Neural cell (in vitro differentiated cells): Measurements from ENCODE around the gene MAP2K1. TPM values are rescaled to one million over a fixed set of nuclear protein-coding genes. Genes with fewer than 3 reads are reported as not detected.

Experiments used
- H2AFZ ChIP-seq: fragments of 200-600, 300-800 bp; sonication (generic), shearing (Covaris generic); 2 replicates; pipeline ENCODE4 v1.6.0; 2014; ENCODE audit warnings: low read depth, mild to moderate bottlenecking, antibody characterized with exemption, low read length, moderate library complexity
- H3F3A ChIP-seq: fragments of 200-600 bp; shearing (Covaris generic); 2 replicates; pipeline ENCODE4 v1.6.1; 2016; ENCODE audit warnings: mild to moderate bottlenecking, moderate library complexity, mixed read lengths, antibody characterized with exemption, low read length; ENCODE audit not compliant: insufficient read depth, poor library complexity, severe bottlenecking
- H3K27ac ChIP-seq: fragments of 200-600, 300-800 bp; sonication (generic), shearing (Covaris generic); 2 replicates; pipeline ENCODE4 v1.5.1; 2014; ENCODE audit warnings: mild to moderate bottlenecking, low read length, moderate library complexity
- H3K27me3 ChIP-seq: fragments of 300-800, 200-600 bp; sonication (generic), shearing (Covaris generic); 2 replicates; pipeline ENCODE4 v1.6.0; 2014; ENCODE audit warnings: mild to moderate bottlenecking, low read depth, low read length, moderate library complexity; ENCODE audit not compliant: insufficient read depth
- H3K36me3 ChIP-seq: fragments of 300-800, 200-600 bp; sonication (generic), shearing (Covaris generic); 2 replicates; pipeline ENCODE4 v1.5.1; 2014; ENCODE audit warnings: mild to moderate bottlenecking, antibody characterized with exemption, low read length, moderate library complexity; ENCODE audit not compliant: insufficient read depth
- H3K4me2 ChIP-seq: fragments of 300-800, 200-600 bp; sonication (generic), shearing (Covaris generic); 2 replicates; pipeline ENCODE4 v1.6.0; 2014; ENCODE audit warnings: mild to moderate bottlenecking, low read length
- H3K4me3 ChIP-seq: fragments of 300-800, 200-600 bp; sonication (generic), shearing (Covaris generic); 2 replicates; pipeline ENCODE4 v1.5.1; 2014; ENCODE audit warnings: mild to moderate bottlenecking, low read length, moderate library complexity
- H3K79me2 ChIP-seq: fragments of 200-600 bp; shearing (Covaris generic); replicated peaks from 2 replicates; pipeline ENCODE4 v1.6.0; 2014; ENCODE audit warnings: mild to moderate bottlenecking, low read length, moderate library complexity; ENCODE audit not compliant: insufficient read depth
- H3K9ac ChIP-seq: fragments of 300-800, 200-600 bp; sonication (generic), shearing (Covaris generic); 2 replicates; pipeline ENCODE4 v1.6.1; 2016; ENCODE audit warnings: mild to moderate bottlenecking, low read length, mixed read lengths
- H3K9me2 ChIP-seq: fragments of 200-600 bp; shearing (Covaris generic); 2 replicates; pipeline ENCODE4 v1.6.1; 2016; ENCODE audit warnings: mild to moderate bottlenecking, low read length, mixed read lengths; ENCODE audit not compliant: insufficient read depth
- H3K9me3 ChIP-seq: fragments of 200-600, 300-800 bp; sonication (generic), shearing (Covaris generic); 2 replicates; pipeline ENCODE4 v1.6.1; 2016; ENCODE audit warnings: mild to moderate bottlenecking, mixed run types, low read length, moderate library complexity, mixed read lengths
- H4K20me1 ChIP-seq: fragments of 200-600 bp; shearing (Covaris generic); 2 replicates; pipeline ENCODE4 v1.6.1; 2016; ENCODE audit warnings: mild to moderate bottlenecking, mixed run types; ENCODE audit not compliant: insufficient read depth
- EP300 ChIP-seq: fragments of 450-650 bp; conservative IDR thresholded peaks from 2 replicates; pipeline ENCODE4 v1.6.1; 2014; ENCODE audit warnings: antibody characterized with exemption, mild to moderate bottlenecking, moderate library complexity; ENCODE audit not compliant: poor library complexity, severe bottlenecking
- EZH2 ChIP-seq: fragments of 200-600, 300-800 bp; shearing (Covaris generic), sonication (generic); IDR thresholded peaks from 2 replicates; pipeline ENCODE4 v1.6.1; 2014; ENCODE audit warnings: antibody characterized with exemption, low read length, borderline replicate concordance, mild to moderate bottlenecking; ENCODE audit not compliant: insufficient read depth, poor library complexity, severe bottlenecking
- MXI1 ChIP-seq: fragments of 450-650 bp; conservative IDR thresholded peaks from 2 replicates; pipeline ENCODE4 v1.6.1; 2014; ENCODE audit warnings: antibody characterized with exemption, mild to moderate bottlenecking; ENCODE audit not compliant: poor library complexity, severe bottlenecking
- POLR2AphosphoS5 ChIP-seq: IDR thresholded peaks from 2 replicates; pipeline ENCODE4 v1.6.1; 2012
- RAD21 ChIP-seq: fragments of 450-650 bp; conservative IDR thresholded peaks from 2 replicates; pipeline ENCODE4 v1.6.1; 2014; ENCODE audit warnings: antibody characterized with exemption, mild to moderate bottlenecking, moderate library complexity
- SMC3 ChIP-seq: fragments of 450-650 bp; conservative IDR thresholded peaks from 2 replicates; pipeline ENCODE4 v1.6.1; 2014; ENCODE audit warnings: antibody characterized with exemption, mild to moderate bottlenecking, moderate library complexity; ENCODE audit not compliant: poor library complexity
- TAF1 ChIP-seq: IDR thresholded peaks from 2 replicates; pipeline ENCODE4 v1.6.1; 2012; ENCODE audit warnings: low read depth
- polyA plus RNA-seq: library from polyadenylated mRNA; depleted of rRNA; stranded (reverse); fragments of >200 nt; gene quantifications from 2 replicates; pipeline ENCODE4 v1.2.3, GENCODE V29; 2014
- TF ChIP-seq, protein P1 (sequence below): fragments of 450-650 bp; IDR thresholded peaks from 2 replicates; pipeline ENCODE4 v1.5.1; 2014; ENCODE audit warnings: antibody characterized with exemption, mild to moderate bottlenecking, moderate library complexity; ENCODE audit not compliant: poor library complexity, severe bottlenecking
- TF ChIP-seq, protein P2 (sequence below): IDR thresholded peaks from 2 replicates; pipeline ENCODE4 v1.6.1; 2012; ENCODE audit warnings: borderline replicate concordance

Gene MAP2K1
- polyA plus RNA-seq, 1 donor from 2014 or later: 24.7 TPM

DNA sequence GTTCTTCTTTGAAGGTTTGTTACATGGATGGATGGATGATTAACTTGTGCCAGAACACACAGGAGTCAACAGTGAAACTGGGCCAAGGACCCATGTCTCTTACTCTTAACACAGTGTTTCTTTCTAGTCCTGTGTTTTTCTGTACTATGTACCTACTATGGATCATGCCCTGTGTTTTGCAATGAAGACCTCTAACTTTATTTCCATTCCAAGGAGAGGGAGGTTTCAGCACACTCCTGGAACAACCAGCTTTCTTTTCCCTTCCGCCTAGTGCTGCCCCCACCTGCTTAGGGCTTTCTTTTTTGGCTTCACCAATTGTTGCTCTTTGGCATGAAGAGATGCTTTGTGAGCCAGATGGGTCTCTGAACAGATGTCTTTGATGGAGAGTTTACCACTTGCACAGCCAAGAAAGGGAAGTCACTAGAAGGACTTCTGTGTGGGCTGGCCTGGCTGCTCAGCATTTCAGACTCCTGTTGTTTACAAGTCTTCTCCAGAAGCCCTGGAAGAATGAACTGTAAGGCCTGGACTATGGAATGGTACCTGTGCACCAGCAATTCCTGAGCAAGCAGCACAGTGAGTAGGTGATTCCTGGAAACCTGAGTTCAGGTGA, 66.4 kb downstream of the MAP2K1 start:
- no peaks in the 10 kb centered on the region for H3K36me3 ChIP-seq
- H3K9ac ChIP-seq: no peak overlapping the region
- no peaks in the 10 kb centered on the region for H3K9me3 ChIP-seq
- H3K79me2 ChIP-seq: no peaks in the 10 kb centered on the region
- no peaks in the 10 kb centered on the region for H3K27me3 ChIP-seq
- no peaks in the 10 kb centered on the region for H3F3A ChIP-seq
- H3K9me2 ChIP-seq: no peaks in the 10 kb centered on the region
- H3K4me2 ChIP-seq: no peak overlapping the region
- no peak overlapping the region for H3K27ac ChIP-seq
- H4K20me1 ChIP-seq: no peaks in the 10 kb centered on the region
- no peak overlapping the region for H3K4me3 ChIP-seq
- H2AFZ ChIP-seq: no peak overlapping the region
- TF ChIP-seq POLR2AphosphoS5 (no peak), SMC3 (no peak)

DNA sequence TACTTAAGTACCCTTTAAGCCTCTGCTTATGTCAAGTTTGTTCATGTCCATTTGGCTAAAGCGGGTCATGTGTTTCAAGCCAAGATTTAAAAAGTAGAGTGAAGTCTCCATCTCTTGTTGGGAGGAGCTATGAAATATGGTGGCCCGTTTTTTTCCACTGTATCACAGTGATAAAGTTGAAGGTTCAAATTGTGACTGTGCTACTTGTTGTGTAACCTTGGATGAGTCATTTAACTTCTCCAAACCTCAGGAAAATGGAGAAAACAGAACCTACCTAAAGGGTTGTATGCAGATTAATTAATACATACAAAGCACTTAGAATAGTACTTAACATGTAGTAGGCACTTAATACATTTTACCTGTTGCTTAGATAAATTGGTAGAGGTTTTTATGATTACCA, 67.4 kb downstream of the MAP2K1 start:
- Histone ChIP-seq H3K9ac (no peak overlapping the region), H3K36me3 (no peaks in the 10 kb centered on the region), H2AFZ (no peak overlapping the region), H3K4me3 (no peak overlapping the region), H3K27me3 (no peaks in the 10 kb centered on the region), H4K20me1 (no peaks in the 10 kb centered on the region), H3K9me2 (no peaks in the 10 kb centered on the region), H3K9me3 (no peaks in the 10 kb centered on the region), H3K4me2 (no peak overlapping the region), H3F3A (no peaks in the 10 kb centered on the region), H3K79me2 (no peaks in the 10 kb centered on the region), H3K27ac (no peak overlapping the region)
- TF ChIP-seq MXI1: no peak
- TF ChIP-seq, protein P1, sequence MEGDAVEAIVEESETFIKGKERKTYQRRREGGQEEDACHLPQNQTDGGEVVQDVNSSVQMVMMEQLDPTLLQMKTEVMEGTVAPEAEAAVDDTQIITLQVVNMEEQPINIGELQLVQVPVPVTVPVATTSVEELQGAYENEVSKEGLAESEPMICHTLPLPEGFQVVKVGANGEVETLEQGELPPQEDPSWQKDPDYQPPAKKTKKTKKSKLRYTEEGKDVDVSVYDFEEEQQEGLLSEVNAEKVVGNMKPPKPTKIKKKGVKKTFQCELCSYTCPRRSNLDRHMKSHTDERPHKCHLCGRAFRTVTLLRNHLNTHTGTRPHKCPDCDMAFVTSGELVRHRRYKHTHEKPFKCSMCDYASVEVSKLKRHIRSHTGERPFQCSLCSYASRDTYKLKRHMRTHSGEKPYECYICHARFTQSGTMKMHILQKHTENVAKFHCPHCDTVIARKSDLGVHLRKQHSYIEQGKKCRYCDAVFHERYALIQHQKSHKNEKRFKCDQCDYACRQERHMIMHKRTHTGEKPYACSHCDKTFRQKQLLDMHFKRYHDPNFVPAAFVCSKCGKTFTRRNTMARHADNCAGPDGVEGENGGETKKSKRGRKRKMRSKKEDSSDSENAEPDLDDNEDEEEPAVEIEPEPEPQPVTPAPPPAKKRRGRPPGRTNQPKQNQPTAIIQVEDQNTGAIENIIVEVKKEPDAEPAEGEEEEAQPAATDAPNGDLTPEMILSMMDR: no peak
- no peak for TF ChIP-seq POLR2AphosphoS5
- no peak for TF ChIP-seq RAD21
- no peak for TF ChIP-seq SMC3
- TF ChIP-seq, protein P2, sequence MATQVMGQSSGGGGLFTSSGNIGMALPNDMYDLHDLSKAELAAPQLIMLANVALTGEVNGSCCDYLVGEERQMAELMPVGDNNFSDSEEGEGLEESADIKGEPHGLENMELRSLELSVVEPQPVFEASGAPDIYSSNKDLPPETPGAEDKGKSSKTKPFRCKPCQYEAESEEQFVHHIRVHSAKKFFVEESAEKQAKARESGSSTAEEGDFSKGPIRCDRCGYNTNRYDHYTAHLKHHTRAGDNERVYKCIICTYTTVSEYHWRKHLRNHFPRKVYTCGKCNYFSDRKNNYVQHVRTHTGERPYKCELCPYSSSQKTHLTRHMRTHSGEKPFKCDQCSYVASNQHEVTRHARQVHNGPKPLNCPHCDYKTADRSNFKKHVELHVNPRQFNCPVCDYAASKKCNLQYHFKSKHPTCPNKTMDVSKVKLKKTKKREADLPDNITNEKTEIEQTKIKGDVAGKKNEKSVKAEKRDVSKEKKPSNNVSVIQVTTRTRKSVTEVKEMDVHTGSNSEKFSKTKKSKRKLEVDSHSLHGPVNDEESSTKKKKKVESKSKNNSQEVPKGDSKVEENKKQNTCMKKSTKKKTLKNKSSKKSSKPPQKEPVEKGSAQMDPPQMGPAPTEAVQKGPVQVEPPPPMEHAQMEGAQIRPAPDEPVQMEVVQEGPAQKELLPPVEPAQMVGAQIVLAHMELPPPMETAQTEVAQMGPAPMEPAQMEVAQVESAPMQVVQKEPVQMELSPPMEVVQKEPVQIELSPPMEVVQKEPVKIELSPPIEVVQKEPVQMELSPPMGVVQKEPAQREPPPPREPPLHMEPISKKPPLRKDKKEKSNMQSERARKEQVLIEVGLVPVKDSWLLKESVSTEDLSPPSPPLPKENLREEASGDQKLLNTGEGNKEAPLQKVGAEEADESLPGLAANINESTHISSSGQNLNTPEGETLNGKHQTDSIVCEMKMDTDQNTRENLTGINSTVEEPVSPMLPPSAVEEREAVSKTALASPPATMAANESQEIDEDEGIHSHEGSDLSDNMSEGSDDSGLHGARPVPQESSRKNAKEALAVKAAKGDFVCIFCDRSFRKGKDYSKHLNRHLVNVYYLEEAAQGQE: no peak
- TF ChIP-seq EP300: no peak
- no peak for TF ChIP-seq EZH2
- no peak for TF ChIP-seq TAF1

DNA sequence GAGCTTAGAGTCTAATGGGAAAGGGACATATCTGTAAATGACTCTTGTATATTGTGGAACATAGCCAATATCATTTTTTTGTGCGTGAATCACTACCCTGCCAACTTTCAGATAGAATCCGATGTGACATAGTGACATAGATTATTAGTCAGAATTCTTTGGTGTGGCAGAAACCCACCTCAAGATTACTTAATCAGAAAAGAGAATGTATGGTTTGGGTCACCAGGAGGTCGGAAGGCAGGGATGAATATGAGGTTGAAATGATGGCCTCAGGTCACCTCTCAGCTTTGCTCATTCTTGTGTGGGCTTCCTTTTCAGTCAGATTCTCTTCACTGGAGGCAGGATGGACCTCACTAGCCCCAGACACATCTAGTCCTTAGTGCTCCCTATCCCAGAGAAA, 69.5 kb downstream of the MAP2K1 start:
- Histone ChIP-seq H3K9me3 (no peaks in the 10 kb centered on the region), H3F3A (no peaks in the 10 kb centered on the region), H3K9me2 (no peaks in the 10 kb centered on the region), H3K36me3 (no peaks in the 10 kb centered on the region), H3K27me3 (no peaks in the 10 kb centered on the region), H3K79me2 (no peaks in the 10 kb centered on the region), H3K4me2 (no peak overlapping the region), H2AFZ (no peak overlapping the region), H3K9ac (no peak overlapping the region), H3K27ac (no peak overlapping the region), H3K4me3 (no peak overlapping the region), H4K20me1 (no peaks in the 10 kb centered on the region)
- TF ChIP-seq, protein P2: no peak
- TF ChIP-seq EZH2 (no peak), MXI1 (no peak), TAF1 (no peak), SMC3 (no peak), EP300 (no peak), RAD21 (no peak), POLR2AphosphoS5 (no peak)
- TF ChIP-seq, protein P1: no peak
